DOHH2 (cell line): Measurements from ENCODE around the gene GTF3C1.

Experiments used
- CTCF ChIP-seq: fragments of 200-600 bp; sonication (generic); IDR thresholded peaks from one replicate; pipeline ENCODE4 v1.5.1; 2014; ENCODE audit warnings: antibody characterized with exemption, mild to moderate bottlenecking, low read depth, low read length; ENCODE audit not compliant: poor library complexity, severe bottlenecking
- EZH2phosphoT487 ChIP-seq: fragments of 200-600 bp; sonication (generic); IDR thresholded peaks from 2 replicates; pipeline ENCODE4 v1.6.1; 2017; ENCODE audit warnings: borderline replicate concordance, mild to moderate bottlenecking, antibody characterized with exemption, low read length, moderate library complexity, mixed read lengths

- TF ChIP-seq CTCF (no peak), EZH2phosphoT487 (no peak)
Measured at GRCh38 chr16:27506771-27507170, 42.9 kb downstream of the GTF3C1 start.
